OCI-M2 (cell line): ENCODE measurements around the gene GREB1.

Experiments used
- DNase-seq: peaks from one replicate; lab custom pipeline; 2025; ENCODE audit not compliant: unreplicated experiment; lab: John Stamatoyannopoulos, UW

GREB1 gene

GRCh38 chr2:11508279-11508678, 25.6 kb upstream of the GREB1 start:
- no peak for DNase-seq

GRCh38 chr2:11509657-11510360, 24.0 kb upstream of the GREB1 start:
- no peak for DNase-seq

GRCh38 chr2:11512431-11512830, 21.4 kb upstream of the GREB1 start:
- DNase-seq: no peak

DNA sequence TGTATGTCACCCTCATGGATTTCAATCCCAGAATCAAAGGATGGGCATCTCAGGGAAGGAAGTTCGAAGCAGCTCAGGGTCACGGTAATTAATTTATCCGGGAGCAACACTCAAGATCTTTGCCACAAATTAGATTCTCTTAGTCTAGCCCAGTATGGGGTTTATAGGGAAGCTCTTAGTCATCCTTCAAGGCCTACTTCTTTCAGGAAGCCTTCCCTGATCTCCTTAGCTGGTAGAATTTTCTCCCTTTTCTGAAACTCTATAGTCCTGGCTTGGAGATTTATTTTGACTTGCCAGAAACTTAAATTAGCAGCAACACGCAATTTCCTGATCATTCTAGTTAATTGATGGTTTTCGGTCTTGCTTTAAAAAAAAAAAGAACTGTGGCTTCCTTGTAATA, 20.5 kb upstream of the GREB1 start:
- DNase-seq: no peak

DNA sequence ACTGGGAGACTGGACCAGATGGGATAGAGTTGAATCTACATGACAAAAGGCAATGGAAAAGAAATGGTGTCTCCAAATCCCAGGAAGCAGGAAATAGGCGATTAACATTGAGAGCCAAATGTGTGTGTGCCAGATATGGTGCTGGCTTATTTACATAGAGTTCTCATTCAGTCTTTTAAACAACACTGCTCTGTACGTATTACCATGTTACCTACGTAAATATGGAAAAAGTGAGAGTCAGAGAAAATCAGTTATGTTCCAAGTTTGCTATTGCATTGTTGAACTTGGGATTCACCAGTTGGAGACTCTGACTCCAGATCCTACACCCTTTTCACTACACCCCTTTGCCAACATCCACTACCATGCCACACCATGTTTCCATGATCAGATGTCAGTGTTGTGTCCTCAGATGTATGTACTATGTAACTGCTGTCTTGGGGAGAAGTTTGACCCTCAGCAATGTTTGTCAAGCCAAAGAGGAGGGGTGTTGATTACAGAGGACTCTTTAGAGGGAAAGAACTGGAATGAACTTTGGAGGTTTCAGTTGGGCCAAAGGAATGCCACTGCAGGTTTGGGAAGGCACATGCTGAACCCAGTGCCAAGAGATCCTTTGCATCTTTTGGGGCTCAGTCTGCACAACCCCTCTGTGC, 19.6 kb upstream of the GREB1 start:
- DNase-seq: no peak

- no peak for DNase-seq
These were observed 18.9 kb upstream of the GREB1 start for GRCh38 chr2:11514904-11515303.

DNA sequence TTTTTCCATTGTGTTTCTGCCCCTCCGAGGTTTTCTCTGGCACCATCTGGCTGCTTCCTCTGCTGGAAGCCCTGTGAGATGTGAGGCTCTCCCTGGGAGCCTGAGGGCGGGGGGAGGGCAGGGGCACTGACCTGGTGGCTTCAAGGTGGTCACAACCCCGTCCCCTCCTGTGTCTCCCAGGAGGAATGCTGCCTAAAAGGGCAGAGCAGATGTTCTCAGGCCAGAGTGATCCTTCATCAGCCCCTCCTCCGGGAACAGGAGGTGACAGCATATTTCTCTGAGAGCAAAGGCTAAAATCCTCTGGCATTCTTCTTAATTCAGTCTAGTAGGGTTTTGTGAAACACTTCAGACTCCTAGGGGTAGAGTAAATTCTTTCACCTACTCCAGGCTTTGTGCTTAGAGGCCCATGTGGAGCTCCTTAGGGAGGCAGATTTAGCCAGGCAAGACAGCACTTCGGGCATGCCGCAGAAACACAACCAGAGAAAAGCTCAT, 18.3 kb upstream of the GREB1 start:
- no peak for DNase-seq

- DNase-seq: no peak
These were observed 16.7 kb upstream of the GREB1 start for GRCh38 chr2:11516984-11517648.

GRCh38 chr2:11517906-11518305, 15.9 kb upstream of the GREB1 start:
- DNase-seq: no peak

GRCh38 chr2:11520092-11520693, 13.7 kb upstream of the GREB1 start:
- no peak for DNase-seq

- no peak for DNase-seq
These were observed 12.1 kb upstream of the GREB1 start for GRCh38 chr2:11521775-11522174.

GRCh38 chr2:11524470-11524869, 9.4 kb upstream of the GREB1 start:
- no peak for DNase-seq

DNA sequence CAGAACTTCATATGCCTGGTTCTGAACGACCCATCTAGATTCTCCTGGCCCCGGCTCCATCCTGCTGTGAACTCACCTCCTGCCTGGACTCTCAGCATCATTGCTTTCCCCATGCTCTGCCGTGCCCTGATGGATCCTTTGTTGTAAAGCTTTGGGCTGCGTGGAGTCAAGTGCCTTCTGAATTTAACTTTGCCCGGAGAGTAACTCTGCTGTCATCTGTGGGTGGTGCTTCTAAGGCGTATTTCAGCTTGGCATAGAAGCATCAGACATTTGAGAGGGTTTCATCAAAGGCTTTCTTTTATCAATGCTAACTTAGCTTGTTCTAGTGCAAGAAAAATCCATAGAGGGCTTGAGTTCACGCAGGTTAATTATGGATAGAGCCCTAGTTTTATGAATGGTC, 8.1 kb upstream of the GREB1 start:
- DNase-seq: no peak

DNA sequence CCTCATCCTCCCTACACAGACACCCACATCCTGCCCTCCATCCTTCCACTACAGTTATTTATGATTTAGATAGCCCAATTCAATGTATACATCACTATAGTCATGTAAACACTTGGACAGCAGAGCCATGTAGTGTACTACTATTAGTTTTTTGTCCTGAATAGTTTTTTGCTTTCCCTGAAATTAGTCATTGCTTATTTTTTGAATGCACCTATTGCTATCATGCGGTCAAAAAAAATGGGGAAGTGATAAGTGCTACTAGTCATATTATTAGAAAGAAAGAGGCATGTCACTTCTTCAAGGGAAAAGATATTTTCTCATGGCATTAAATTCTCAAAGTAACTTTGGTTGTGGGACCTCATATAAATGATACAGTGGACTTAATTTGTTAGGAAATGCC, 6.8 kb upstream of the GREB1 start:
- DNase-seq: no peak

DNA sequence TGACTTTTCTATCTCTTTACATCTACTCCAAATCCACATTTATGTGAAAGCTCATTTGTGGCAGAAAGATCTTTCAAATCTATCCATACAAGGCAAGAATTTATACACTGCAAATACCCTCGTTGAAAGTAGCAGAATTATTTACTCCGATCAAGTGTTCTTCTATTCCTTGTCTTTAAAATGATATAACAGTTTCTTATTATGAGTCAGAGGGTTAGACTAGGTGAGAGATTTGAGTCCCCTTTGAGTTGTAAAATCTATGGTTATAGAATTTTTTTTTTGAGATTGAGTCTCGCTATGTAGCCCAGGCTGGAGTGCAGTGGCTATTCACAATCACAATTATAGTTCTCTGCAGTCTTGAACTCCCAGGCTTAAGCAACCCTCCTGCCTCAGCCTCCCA, 5.6 kb upstream of the GREB1 start:
- DNase-seq: no peak

DNA sequence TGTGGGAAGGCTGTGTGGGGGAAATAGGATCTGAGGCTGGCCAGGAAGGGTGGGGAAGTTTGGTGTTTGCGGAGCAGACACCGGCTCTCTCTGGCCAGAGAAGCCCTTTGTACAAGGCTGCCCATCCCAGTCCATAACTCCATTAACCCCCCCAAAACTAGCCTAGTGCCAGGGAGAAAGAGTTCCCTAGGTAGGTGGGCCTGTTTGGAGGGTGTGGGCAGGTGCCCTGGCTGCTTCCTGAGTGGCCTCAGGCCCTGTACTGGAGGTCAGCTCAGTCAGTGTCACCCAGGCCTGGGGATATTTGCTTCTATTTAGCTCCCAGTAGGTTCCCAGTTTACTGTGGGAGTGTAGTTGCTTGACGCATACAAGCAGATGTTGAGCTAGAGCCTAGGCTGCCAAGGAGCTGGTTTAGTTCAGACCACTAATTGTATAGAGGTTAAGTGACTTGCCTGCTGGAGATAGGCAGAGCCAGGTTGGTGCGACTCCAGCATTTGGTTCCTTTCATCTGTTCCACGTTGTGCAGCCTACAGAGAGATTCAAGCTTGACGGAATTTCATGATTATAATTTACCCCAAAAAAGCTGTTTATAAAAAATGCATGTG, 2.9 kb upstream of the GREB1 start:
- no peak for DNase-seq

- DNase-seq: no peak
These were observed 1.3 kb upstream of the GREB1 start for GRCh38 chr2:11532416-11533055.

DNA sequence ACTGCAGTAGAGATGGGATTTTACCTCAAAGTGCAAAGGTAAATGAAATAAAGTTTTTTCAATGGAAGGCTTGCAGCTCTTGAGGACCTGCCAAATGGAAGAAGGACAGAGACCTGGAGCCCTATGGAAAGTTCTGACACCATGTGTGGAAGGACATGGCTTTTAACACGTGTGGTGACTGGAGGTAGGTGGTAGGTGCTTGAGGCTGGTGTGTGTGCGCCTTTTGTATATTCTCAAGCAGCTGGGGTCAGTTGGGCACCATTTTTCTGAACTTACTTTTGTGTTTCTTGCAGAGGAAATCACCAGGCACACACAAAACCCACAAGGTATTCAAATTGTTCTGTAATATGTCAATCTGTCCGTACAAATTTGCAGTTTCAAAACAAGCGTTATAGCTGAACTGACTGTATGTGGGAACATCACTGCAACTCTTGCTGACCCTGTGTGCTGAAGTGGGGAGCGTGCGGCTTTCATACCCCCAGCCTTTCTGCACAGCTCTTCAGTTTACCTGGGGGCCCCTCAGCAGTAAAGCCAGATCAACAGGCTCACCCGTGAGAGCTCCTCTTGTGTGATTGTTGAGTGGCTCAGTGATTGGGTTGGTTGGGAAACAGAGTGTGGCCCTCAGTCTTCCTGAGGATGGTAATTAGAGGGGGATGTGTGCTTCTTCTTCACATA, 363 bp downstream of the GREB1 start:
- no peak for DNase-seq

DNA sequence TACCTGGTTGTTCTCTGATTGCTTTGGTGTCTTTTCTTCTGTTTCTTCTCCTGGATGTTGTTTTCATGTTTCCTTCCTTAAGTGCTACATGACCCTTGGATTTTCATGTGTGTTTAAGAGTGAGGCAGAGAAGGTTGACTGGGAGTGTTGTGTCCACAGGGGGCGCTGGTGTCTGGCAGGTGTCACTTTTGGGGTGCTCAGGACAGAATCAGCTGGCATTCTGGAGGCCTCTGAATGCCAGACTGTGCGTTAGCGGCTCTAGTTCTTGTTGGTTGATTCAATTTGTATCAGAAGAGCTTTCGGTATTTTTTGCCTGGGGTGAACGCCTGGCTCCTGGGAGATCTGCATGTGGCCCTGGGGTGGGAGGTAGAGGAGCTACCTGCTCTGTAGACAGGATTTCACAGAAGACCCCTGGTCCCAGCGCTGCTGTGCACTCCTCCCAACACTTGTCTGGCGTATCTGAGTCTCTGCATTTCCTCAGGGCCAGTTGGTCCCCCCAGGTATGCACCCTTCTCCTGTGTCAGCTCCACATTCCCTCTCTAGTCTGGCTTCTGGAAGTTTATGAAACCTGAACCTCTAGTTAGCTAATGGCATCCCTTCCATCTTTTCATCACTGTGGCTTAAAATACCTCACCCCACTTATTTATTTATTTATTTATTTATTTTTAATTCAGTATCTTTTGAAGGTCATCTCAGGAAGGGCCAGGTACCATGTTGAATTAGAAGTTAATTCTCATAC, 1.1 kb downstream of the GREB1 start:
- DNase-seq: no peak

GRCh38 chr2:11535899-11536344, 2.1 kb downstream of the GREB1 start:
- DNase-seq: no peak
